ENCODE data around the gene AKIRIN2.

The AKIRIN2 gene

DNA sequence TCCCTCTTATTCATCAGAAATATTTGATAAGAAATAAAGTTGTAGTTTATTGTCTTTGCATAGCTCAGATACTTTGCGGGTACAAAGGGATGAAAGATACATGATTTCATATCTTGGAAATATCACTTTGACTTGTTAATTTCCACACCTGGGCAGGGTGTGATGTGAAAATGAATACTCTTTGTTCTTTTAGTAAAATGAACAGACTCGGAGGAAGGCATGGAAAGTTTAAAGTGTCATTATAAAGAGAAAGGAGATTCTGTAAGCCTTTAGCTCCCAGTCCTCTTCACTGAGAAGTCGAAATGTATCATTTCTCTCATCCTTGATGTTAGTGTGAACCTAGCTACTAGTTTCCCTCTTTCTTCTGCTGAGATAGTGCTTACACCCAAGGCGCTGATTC is 36.7 kb upstream of the AKIRIN2 start:
- TF ChIP-seq, protein P1, sequence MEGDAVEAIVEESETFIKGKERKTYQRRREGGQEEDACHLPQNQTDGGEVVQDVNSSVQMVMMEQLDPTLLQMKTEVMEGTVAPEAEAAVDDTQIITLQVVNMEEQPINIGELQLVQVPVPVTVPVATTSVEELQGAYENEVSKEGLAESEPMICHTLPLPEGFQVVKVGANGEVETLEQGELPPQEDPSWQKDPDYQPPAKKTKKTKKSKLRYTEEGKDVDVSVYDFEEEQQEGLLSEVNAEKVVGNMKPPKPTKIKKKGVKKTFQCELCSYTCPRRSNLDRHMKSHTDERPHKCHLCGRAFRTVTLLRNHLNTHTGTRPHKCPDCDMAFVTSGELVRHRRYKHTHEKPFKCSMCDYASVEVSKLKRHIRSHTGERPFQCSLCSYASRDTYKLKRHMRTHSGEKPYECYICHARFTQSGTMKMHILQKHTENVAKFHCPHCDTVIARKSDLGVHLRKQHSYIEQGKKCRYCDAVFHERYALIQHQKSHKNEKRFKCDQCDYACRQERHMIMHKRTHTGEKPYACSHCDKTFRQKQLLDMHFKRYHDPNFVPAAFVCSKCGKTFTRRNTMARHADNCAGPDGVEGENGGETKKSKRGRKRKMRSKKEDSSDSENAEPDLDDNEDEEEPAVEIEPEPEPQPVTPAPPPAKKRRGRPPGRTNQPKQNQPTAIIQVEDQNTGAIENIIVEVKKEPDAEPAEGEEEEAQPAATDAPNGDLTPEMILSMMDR (IDR thresholded peaks at IDR 0.05; ENCODE audit: low read depth, low read length, missing control alignments), result no peak
- no peak for DNase-seq (ENCODE audit: extremely low read depth, low read depth)
- H3K4me3 ChIP-seq (replicated peaks; ENCODE audit: low read depth, low read length), result no peak overlapping the region

DNA sequence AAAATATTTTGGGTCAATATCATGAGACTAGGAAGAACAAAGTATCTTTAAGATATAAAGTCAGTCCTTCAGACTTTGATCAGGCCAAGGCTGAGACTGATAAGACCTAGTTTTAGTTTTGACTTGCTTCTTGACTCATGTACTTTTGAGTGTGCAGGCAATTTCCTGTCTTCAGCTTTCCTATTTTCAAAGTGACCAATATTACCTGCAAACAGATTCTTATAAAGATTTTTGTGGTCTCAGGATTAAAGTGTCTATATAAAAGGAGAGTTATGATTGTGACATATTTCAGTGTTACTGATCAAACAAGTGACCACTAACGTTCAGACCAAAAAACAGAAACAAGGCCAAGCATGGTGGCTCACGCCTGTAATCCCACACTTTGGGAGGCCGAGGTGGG is 36.0 kb upstream of the AKIRIN2 start:
- TF ChIP-seq, protein P1 (IDR thresholded peaks at IDR 0.05; ENCODE audit: low read depth, low read length, missing control alignments), result no peak

DNA sequence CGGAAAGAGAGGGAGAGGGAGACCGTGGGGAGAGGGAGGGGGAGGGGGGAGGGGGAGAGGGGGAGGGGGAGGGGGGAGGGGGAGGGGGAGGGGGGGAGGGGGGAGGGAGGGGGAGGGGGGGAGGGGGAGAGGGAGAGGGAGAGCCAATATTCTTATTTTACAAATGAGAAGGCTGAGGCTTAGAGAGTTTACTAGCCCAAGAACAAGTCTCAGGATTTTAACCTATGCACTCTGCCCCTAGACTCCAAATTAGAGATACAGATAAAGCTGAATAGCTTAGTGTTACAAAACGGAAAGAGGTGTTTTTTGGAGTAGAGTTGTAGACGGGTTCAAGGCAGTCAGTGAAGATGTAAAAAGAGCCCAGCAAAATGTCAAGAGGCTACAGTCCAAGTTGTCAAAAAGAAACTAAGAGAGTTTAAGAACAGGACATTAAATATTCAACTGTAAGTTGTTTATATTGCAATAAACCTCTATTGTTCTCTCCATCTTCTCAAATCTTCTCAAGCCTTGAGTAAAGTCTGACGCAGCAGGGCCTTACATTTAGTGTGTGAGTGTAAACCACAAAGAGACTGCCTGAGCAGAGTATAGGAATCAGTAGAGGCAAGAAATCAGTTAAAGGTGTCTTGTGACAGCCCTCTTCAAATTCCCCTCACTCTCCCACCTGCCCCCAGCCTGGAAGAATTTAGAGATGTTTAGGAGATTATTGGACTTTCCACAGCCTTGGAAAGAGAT is 34.9 kb upstream of the AKIRIN2 start:
- H3K4me3 ChIP-seq (replicated peaks; ENCODE audit: low read depth, low read length), result no peak overlapping the region
- TF ChIP-seq, protein P1 (IDR thresholded peaks at IDR 0.05; ENCODE audit: low read depth, low read length, missing control alignments), result no peak
- no peak for DNase-seq (ENCODE audit: extremely low read depth, low read depth)

More for the DNA sequence above, 36.0 kb upstream of the AKIRIN2 start:
- DNase-seq (ENCODE audit: extremely low read depth, low read depth), result no peak
- H3K4me3 ChIP-seq (replicated peaks; ENCODE audit: low read depth, low read length), result no peak overlapping the region

DNA sequence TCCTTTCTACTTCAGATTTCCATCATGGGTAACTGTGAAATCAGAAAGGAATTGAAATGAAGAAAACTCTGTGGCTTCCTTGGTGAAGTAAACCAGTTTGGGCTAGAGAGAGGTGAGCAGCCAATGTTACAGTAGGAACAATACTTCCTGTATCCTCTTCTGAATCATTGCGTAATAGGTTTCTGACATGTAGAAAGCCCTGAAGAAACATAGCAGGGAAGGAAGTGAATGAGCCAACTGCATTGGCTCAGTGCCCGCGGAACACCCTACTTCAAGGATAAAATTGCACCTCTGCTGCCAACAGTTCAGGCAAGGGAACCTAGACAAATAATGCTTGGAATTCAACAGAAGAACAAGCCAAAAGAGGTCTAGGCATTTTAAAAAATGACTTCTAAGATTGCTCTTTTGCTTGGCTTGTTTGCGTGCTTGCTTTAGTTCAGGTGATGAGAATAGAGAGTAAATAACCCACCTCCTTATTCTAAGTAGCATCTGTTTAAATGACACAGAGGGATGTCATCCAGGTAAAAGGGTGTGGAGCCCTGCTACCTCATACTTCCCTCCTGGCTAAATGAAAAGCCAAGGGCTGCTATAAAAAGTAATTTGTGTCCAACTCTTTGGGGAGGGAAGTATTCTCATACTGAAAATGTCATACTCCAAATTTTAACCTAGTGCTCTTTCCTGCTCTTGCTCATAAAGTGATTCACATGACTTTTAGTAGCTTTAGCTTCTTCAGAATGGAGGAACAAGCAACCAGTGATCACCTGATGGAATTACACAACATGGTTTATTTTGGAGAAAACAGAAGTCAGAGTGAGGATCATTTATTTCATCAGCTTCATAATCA is 30.0 kb upstream of the AKIRIN2 start:
- H3K4me3 ChIP-seq (replicated peaks; ENCODE audit: low read depth, low read length), result no peak overlapping the region
- DNase-seq (ENCODE audit: extremely low read depth, low read depth), result peak; percentile 61
- TF ChIP-seq, protein P1 (IDR thresholded peaks at IDR 0.05; ENCODE audit: low read depth, low read length, missing control alignments), result no peak

DNA sequence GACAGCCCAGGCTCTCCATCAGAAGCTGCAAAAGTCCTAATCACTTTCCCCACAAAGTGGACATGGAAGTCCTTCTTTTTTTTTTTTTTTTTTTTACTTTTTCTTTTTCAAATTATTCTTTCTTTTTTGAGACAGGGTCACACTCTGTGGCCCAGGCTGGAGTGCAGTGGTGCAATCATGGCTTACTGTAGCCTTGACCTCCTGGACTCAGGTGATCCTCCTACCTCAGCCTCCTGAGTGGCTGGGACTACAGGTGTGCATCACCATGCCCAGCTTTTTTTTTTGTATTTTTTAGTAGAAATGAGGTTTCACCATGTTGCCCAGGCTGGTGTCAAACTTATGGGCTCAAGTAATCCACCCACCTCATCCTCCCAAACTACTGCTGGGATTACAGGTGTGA is 29.0 kb upstream of the AKIRIN2 start:
- no peak overlapping the region for H3K4me3 ChIP-seq (replicated peaks; ENCODE audit: low read depth, low read length)
- DNase-seq (ENCODE audit: extremely low read depth, low read depth), result no peak
- TF ChIP-seq, protein P1 (IDR thresholded peaks at IDR 0.05; ENCODE audit: low read depth, low read length, missing control alignments), result no peak

DNA sequence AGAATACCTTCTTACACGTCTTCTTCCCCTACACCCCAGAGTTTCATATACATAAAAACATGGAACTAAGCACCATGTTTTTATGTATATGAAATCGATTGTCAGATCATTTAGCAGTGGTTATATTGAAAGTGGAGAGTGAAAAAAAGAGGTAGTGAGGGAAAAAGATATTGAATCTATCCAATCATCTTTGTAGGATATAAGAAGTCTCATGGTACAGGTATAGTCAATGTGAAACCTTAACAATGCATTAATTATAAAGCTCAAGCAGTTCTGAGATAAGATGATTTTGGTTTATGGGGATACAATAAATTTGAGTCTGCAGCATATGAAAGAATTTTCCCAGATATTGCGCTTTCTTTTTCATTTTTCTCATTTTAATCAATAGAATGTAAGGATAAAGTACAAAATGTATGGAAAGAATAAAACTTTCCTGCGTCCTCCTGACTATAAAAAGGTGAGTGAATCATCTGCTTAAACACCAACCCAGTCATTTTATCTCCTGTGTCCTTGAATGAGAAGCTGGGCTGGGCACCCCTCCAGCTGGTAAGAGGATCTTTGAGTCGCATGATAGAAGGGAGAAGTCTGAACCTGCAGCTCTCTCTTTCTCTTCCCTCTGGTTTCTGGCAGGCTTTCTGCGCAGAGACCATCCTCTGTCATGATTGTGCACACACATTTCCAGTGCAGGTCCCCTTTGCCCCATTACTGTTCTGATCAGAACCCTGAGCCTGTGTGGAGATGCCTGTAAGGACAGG is 28.1 kb upstream of the AKIRIN2 start:
- DNase-seq (ENCODE audit: extremely low read depth, low read depth), result no peak
- TF ChIP-seq, protein P1 (IDR thresholded peaks at IDR 0.05; ENCODE audit: low read depth, low read length, missing control alignments), result no peak
- H3K4me3 ChIP-seq (replicated peaks; ENCODE audit: low read depth, low read length), result no peak overlapping the region

Data from HFF-Myc (cell line).